ENCODE data around the gene ARL17B.
"Not testable (repeated sequence)": the region's sequence is repeated elsewhere in the genome, so short reads cannot be mapped to it uniquely, and the experiment has no call there.

The ARL17B gene

GRCh38 chr17:46290906-46291546, 70.5 kb downstream of the ARL17B start:
- not testable (repeated sequence) for DNase-seq (ENCODE audit: low read depth, low spot score)

- DNase-seq (ENCODE audit: low read depth, low spot score), result not testable (repeated sequence)
These were observed 74.0 kb downstream of the ARL17B start for GRCh38 chr17:46287587-46287986.

- DNase-seq (ENCODE audit: low read depth, low spot score), result peak; percentile 46
These were observed 74.8 kb downstream of the ARL17B start for GRCh38 chr17:46286764-46287221.

GRCh38 chr17:46285500-46285899, 76.1 kb downstream of the ARL17B start:
- not testable (repeated sequence) for DNase-seq (ENCODE audit: low read depth, low spot score)

GRCh38 chr17:46284467-46284866, 77.1 kb downstream of the ARL17B start:
- DNase-seq (ENCODE audit: low read depth, low spot score), result not testable (repeated sequence)

GRCh38 chr17:46282635-46283034, 78.9 kb downstream of the ARL17B start:
- not testable (repeated sequence) for DNase-seq (ENCODE audit: low read depth, low spot score)

GRCh38 chr17:46281336-46281735, 80.2 kb downstream of the ARL17B start:
- not testable (repeated sequence) for DNase-seq (ENCODE audit: low read depth, low spot score)

- not testable (repeated sequence) for DNase-seq (ENCODE audit: low read depth, low spot score)
These were observed 84.7 kb downstream of the ARL17B start for GRCh38 chr17:46276728-46277479.

- DNase-seq (ENCODE audit: low read depth, low spot score), result no peak
These were observed 87.3 kb downstream of the ARL17B start for GRCh38 chr17:46274238-46274637.

GRCh38 chr17:46273541-46274236, 87.9 kb downstream of the ARL17B start:
- DNase-seq (ENCODE audit: low read depth, low spot score), result no peak

- DNase-seq (ENCODE audit: low read depth, low spot score), result no peak
These were observed 91.5 kb downstream of the ARL17B start for GRCh38 chr17:46270032-46270431.

- peak; percentile 98 for DNase-seq (ENCODE audit: low read depth, low spot score)
These were observed 94.7 kb downstream of the ARL17B start for GRCh38 chr17:46266656-46267544.

- not testable (repeated sequence) for DNase-seq (ENCODE audit: low read depth, low spot score)
These were observed 95.4 kb downstream of the ARL17B start for GRCh38 chr17:46266063-46266655.

GRCh38 chr17:46264456-46265198, 96.9 kb downstream of the ARL17B start:
- DNase-seq (ENCODE audit: low read depth, low spot score), result peak; percentile 72

GRCh38 chr17:46262271-46262670, 99.3 kb downstream of the ARL17B start:
- DNase-seq (ENCODE audit: low read depth, low spot score), result no peak

GRCh38 chr17:46259845-46260661, 101.5 kb downstream of the ARL17B start:
- DNase-seq (ENCODE audit: low read depth, low spot score), result peak; percentile 33

GRCh38 chr17:46256369-46256768, 105.2 kb downstream of the ARL17B start:
- DNase-seq (ENCODE audit: low read depth, low spot score), result not testable (repeated sequence)

GRCh38 chr17:46254215-46254614, 107.4 kb downstream of the ARL17B start:
- DNase-seq (ENCODE audit: low read depth, low spot score), result not testable (repeated sequence)

- DNase-seq (ENCODE audit: low read depth, low spot score), result not testable (repeated sequence)
These were observed 107.8 kb downstream of the ARL17B start for GRCh38 chr17:46253722-46254121.

Measured in astrocyte of the hippocampus (primary cell).